B cell (primary cell): ENCODE measurements around the gene SLC8A3.

Source experiments
- CTCF ChIP-seq: fragments of 200-600 bp; IDR thresholded peaks from one replicate; pipeline ENCODE4 v1.8.0; 2022; ENCODE audit warnings: antibody characterized with exemption, mild to moderate bottlenecking
- EZH2 ChIP-seq: IDR thresholded peaks from 2 replicates; pipeline ENCODE4 v1.6.1; 2012; ENCODE audit warnings: borderline replicate concordance, low read depth, mild to moderate bottlenecking, moderate library complexity, low read length; ENCODE audit not compliant: insufficient read depth, poor library complexity, severe bottlenecking

GRCh38 chr14:70133461-70133860 is 55.3 kb downstream of the SLC8A3 start:
- TF ChIP-seq CTCF (no peak), EZH2 (no peak)
